ENCODE data around the gene PRR16.

PRR16 gene

GRCh38 chr5:120638449-120638848 is 174.3 kb downstream of the PRR16 start:
- DNase-seq (ENCODE audit: low spot score in 2 of 2) (no peak), ATAC-seq (ENCODE audit: low read depth) (no peak)
- H3K27ac Mint-ChIP-seq, result no peak overlapping the region
- H3K27me3 Mint-ChIP-seq, result no peaks in the 10 kb centered on the region
- peaks cover 5% of the 10 kb centered on the region for H3K9me3 Mint-ChIP-seq
- H3K4me3 Mint-ChIP-seq, result no peak overlapping the region
- no peaks in the 10 kb centered on the region for H3K36me3 Mint-ChIP-seq
- no peaks in the 10 kb centered on the region for H3K4me1 Mint-ChIP-seq

GRCh38 chr5:120640778-120641177 is 176.7 kb downstream of the PRR16 start:
- H3K4me1 Mint-ChIP-seq, result no peaks in the 10 kb centered on the region
- peaks cover 2% of the 10 kb centered on the region for H3K9me3 Mint-ChIP-seq
- no peak for ATAC-seq (ENCODE audit: low read depth)
- H3K27me3 Mint-ChIP-seq, result no peaks in the 10 kb centered on the region
- DNase-seq (ENCODE audit: low spot score in 2 of 2), result no peak
- no peak overlapping the region for H3K27ac Mint-ChIP-seq
- H3K36me3 Mint-ChIP-seq, result no peaks in the 10 kb centered on the region
- no peak overlapping the region for H3K4me3 Mint-ChIP-seq

DNA sequence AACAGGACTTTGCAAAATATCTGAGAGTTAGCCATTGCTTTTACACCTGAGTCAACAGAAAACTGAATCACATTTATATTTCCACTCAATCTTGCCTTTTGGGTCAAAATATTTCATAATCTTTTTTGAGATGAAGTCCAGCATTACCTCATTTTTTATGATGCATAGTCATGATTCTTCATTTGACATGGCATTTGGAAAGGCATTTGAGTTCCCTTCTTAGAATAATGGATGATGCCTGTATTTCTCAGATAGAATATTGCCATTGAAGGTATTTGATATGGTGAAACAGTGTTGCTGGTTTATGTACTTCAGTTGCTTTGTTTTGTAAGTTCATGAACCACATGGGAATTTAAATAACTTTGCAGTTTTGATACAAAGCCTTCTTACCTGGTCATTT is 180.4 kb downstream of the PRR16 start:
- no peak overlapping the region for H3K4me3 Mint-ChIP-seq
- H3K36me3 Mint-ChIP-seq, result no peaks in the 10 kb centered on the region
- no peak overlapping the region for H3K27ac Mint-ChIP-seq
- H3K9me3 Mint-ChIP-seq, result no peaks in the 10 kb centered on the region
- DNase-seq (ENCODE audit: low spot score in 2 of 2) (no peak), ATAC-seq (ENCODE audit: low read depth) (no peak)
- no peaks in the 10 kb centered on the region for H3K4me1 Mint-ChIP-seq
- H3K27me3 Mint-ChIP-seq, result no peaks in the 10 kb centered on the region

- H3K27ac Mint-ChIP-seq, result no peak overlapping the region
- H3K27me3 Mint-ChIP-seq, result no peaks in the 10 kb centered on the region
- ATAC-seq (ENCODE audit: low read depth) (no peak), DNase-seq (ENCODE audit: low spot score in 2 of 2) (no peak)
- H3K36me3 Mint-ChIP-seq, result no peaks in the 10 kb centered on the region
- H3K4me3 Mint-ChIP-seq, result no peak overlapping the region
- H3K9me3 Mint-ChIP-seq, result no peaks in the 10 kb centered on the region
- H3K4me1 Mint-ChIP-seq, result no peaks in the 10 kb centered on the region
These were observed 191.8 kb downstream of the PRR16 start for GRCh38 chr5:120655828-120656435.

GRCh38 chr5:120657104-120657503 is 193.0 kb downstream of the PRR16 start:
- H3K36me3 Mint-ChIP-seq, result no peaks in the 10 kb centered on the region
- ATAC-seq (ENCODE audit: low read depth) (no peak), DNase-seq (ENCODE audit: low spot score in 2 of 2) (no peak)
- no peak overlapping the region for H3K4me3 Mint-ChIP-seq
- H3K27me3 Mint-ChIP-seq, result no peaks in the 10 kb centered on the region
- no peaks in the 10 kb centered on the region for H3K4me1 Mint-ChIP-seq
- no peak overlapping the region for H3K27ac Mint-ChIP-seq
- H3K9me3 Mint-ChIP-seq, result peaks cover 2% of the 10 kb centered on the region

- no peak for DNase-seq (ENCODE audit: low spot score in 2 of 2)
These were observed 213.4 kb downstream of the PRR16 start for GRCh38 chr5:120677481-120677880.

DNA sequence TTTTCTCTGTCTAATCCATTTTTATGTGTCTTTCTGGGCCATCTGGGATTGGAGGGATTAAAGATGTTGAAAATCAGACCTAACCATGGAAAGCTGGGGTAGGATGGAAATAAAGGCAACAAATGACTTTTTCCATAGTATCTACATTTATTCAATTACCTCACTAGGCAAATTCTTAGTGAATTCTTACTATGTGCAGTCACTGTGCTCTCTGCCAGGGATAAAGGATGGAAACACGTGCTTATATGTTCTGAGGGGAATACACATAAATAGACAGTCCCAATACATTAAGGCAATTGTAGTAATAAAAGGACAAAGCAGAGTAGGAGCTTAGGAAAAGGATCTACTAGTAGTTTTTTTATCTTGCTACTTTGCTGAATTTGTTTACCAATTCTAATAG is 214.2 kb downstream of the PRR16 start:
- Mint-ChIP-seq H3K27me3 (no peaks in the 10 kb centered on the region), H3K27ac (no peak overlapping the region), H3K4me1 (no peaks in the 10 kb centered on the region), H3K36me3 (no peaks in the 10 kb centered on the region), H3K4me3 (no peak overlapping the region), H3K9me3 (no peaks in the 10 kb centered on the region)
- DNase-seq (ENCODE audit: low spot score in 2 of 2) (no peak), ATAC-seq (ENCODE audit: low read depth) (no peak)

More at GRCh38 chr5:120677481-120677880, 213.4 kb downstream of the PRR16 start:
- ATAC-seq (ENCODE audit: low read depth), result no peak
- no peaks in the 10 kb centered on the region for H3K9me3 Mint-ChIP-seq
- no peaks in the 10 kb centered on the region for H3K27me3 Mint-ChIP-seq
- H3K27ac Mint-ChIP-seq, result no peak overlapping the region
- H3K36me3 Mint-ChIP-seq, result no peaks in the 10 kb centered on the region
- H3K4me1 Mint-ChIP-seq, result no peaks in the 10 kb centered on the region
- H3K4me3 Mint-ChIP-seq, result no peak overlapping the region

DNA sequence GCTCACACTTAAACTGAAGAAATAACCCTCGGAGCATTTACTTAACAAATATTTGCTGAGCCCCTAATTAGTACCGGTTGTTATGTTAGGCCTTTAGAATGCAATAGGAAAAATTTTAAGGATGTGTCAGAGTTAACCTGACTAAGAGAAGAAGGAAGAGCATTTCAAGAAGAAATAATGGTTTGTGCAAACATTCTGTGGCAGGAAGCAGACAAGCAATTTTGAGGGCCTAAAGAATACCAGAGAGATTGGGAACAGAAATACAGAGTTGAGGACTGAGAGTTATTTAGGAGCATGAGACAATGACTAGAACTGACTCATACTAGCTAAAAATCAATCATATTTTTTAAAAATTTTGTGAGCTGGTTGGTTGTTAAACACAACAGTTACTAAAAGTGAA is 218.8 kb downstream of the PRR16 start:
- H3K27me3 Mint-ChIP-seq, result no peaks in the 10 kb centered on the region
- no peaks in the 10 kb centered on the region for H3K9me3 Mint-ChIP-seq
- H3K4me3 Mint-ChIP-seq, result no peak overlapping the region
- DNase-seq (ENCODE audit: low spot score in 2 of 2) (no peak), ATAC-seq (ENCODE audit: low read depth) (no peak)
- no peaks in the 10 kb centered on the region for H3K4me1 Mint-ChIP-seq
- no peak overlapping the region for H3K27ac Mint-ChIP-seq
- H3K36me3 Mint-ChIP-seq, result no peaks in the 10 kb centered on the region

- no peak overlapping the region for H3K4me3 Mint-ChIP-seq
- H3K27me3 Mint-ChIP-seq, result no peaks in the 10 kb centered on the region
- DNase-seq (ENCODE audit: low spot score in 2 of 2) (no peak), ATAC-seq (ENCODE audit: low read depth) (no peak)
- no peak overlapping the region for H3K27ac Mint-ChIP-seq
- no peaks in the 10 kb centered on the region for H3K36me3 Mint-ChIP-seq
- no peaks in the 10 kb centered on the region for H3K4me1 Mint-ChIP-seq
- H3K9me3 Mint-ChIP-seq, result no peaks in the 10 kb centered on the region
These were observed 219.5 kb downstream of the PRR16 start for GRCh38 chr5:120683580-120683979.

DNA sequence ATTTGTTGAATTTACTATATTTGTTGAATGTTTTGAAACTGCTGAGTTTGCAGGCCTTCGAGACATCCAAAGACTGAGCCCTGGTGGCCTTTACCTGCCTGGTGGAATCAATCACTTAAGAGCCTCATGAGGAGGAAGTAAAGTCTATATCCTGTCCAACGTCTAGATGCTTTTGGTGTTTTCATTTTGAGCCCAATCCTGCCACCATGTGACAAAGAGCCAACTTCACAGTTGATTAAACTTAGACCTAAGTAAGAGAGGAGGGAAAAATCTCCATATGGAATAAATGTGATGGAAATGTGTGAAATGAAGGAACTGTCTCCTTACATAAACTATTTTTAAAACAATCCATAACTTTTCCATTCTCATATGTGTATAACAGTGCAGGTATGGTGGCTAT is 220.1 kb downstream of the PRR16 start:
- H3K4me1 Mint-ChIP-seq, result no peaks in the 10 kb centered on the region
- H3K4me3 Mint-ChIP-seq, result no peak overlapping the region

GRCh38 chr5:120684749-120685415 is 220.8 kb downstream of the PRR16 start:
- Mint-ChIP-seq H3K27ac (no peak overlapping the region), H3K4me3 (no peak overlapping the region), H3K9me3 (no peaks in the 10 kb centered on the region), H3K27me3 (no peaks in the 10 kb centered on the region), H3K36me3 (no peaks in the 10 kb centered on the region), H3K4me1 (no peaks in the 10 kb centered on the region)
- DNase-seq (ENCODE audit: low spot score in 2 of 2), result no peak
- ATAC-seq (ENCODE audit: low read depth), result no peak

More for the DNA sequence above, 220.1 kb downstream of the PRR16 start:
- no peak overlapping the region for H3K27ac Mint-ChIP-seq
- H3K27me3 Mint-ChIP-seq, result no peaks in the 10 kb centered on the region
- H3K9me3 Mint-ChIP-seq, result no peaks in the 10 kb centered on the region
- ATAC-seq (ENCODE audit: low read depth) (no peak), DNase-seq (ENCODE audit: low spot score in 2 of 2) (no peak)
- no peaks in the 10 kb centered on the region for H3K36me3 Mint-ChIP-seq

- H3K4me3 Mint-ChIP-seq, result no peak overlapping the region
- H3K27me3 Mint-ChIP-seq, result no peaks in the 10 kb centered on the region
- H3K36me3 Mint-ChIP-seq, result no peaks in the 10 kb centered on the region
- H3K9me3 Mint-ChIP-seq, result no peaks in the 10 kb centered on the region
- ATAC-seq (ENCODE audit: low read depth) (no peak), DNase-seq (ENCODE audit: low spot score in 2 of 2) (no peak)
- no peaks in the 10 kb centered on the region for H3K4me1 Mint-ChIP-seq
- H3K27ac Mint-ChIP-seq, result no peak overlapping the region
These were observed 226.7 kb downstream of the PRR16 start for GRCh38 chr5:120690621-120691407.

DNA sequence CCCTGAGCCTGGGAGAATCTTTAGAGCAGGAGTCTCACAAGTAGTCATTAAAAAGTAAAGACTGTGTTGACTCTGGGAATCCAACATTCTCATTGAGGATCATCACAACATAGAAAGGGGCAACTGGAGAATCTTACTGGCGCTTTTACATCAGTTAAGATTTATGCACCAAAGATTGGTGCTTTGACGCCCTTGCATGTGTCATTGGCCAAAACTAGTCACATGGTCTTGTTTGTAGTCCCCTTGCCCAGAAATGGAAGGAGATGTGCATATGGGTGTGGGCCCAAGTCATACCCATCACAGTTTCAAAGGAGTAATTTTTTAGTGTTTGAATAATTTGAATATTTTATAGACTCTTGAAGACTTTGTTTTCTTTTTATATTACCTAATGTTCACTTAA is 228.2 kb downstream of the PRR16 start:
- Mint-ChIP-seq H3K4me3 (no peak overlapping the region), H3K9me3 (no peaks in the 10 kb centered on the region), H3K36me3 (no peaks in the 10 kb centered on the region), H3K27me3 (no peaks in the 10 kb centered on the region), H3K4me1 (no peaks in the 10 kb centered on the region), H3K27ac (no peak overlapping the region)
- DNase-seq (ENCODE audit: low spot score in 2 of 2) (no peak), ATAC-seq (ENCODE audit: low read depth) (no peak)

DNA sequence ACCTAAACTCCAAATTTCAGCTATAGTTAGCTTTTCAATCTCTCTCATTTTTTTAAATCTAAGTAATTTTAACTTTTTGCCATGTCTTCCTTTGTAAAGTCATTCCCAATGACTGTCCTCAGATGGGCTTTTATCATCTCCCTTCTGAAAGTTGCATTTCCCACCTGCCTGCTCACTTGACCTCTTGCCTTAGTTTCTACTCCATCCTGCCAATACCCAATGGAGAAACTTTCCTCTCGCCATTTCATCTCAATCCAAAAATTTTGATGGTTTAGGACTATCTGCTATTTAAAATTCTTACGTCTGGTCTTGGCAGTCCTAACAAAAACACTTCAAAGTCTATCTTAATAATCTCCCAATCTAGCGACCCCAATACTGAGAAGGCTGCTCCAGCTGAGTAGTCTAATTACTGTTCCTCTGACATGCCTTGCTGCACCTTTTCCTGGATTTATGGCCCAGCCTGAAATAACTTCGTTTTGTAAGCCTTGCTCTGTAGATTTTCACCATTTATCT is 231.3 kb downstream of the PRR16 start:
- peaks cover 2% of the 10 kb centered on the region for H3K27me3 Mint-ChIP-seq
- H3K4me3 Mint-ChIP-seq, result no peak overlapping the region
- no peaks in the 10 kb centered on the region for H3K4me1 Mint-ChIP-seq
- no peaks in the 10 kb centered on the region for H3K36me3 Mint-ChIP-seq
- no peak for DNase-seq (ENCODE audit: low spot score in 2 of 2)
- H3K9me3 Mint-ChIP-seq, result peaks cover 1% of the 10 kb centered on the region
- no peak overlapping the region for H3K27ac Mint-ChIP-seq
- ATAC-seq (ENCODE audit: low read depth), result no peak

Data from memory B cell (primary cell).